Ovary (tissue), 9 donors: ENCODE data around the gene TSTD2. TPM values are rescaled to one million over a fixed set of nuclear protein-coding genes. Genes with fewer than 3 reads are reported as not detected.

ENCODE experiments used
- DNase-seq, 5 donors: peaks; one replicate each; pipeline ENCODE4 v3.0.0-alpha.2; 2019 to 2020
- H3K27ac ChIP-seq, 2 donors: fragments of 200-600 bp; one replicate each; pipeline versions ENCODE4 v1.5.1 to v1.8.0; 2019 to 2022
- H3K27me3 ChIP-seq: fragments of 200-600 bp; one replicate; pipeline ENCODE4 v1.8.0; 2022
- H3K36me3 ChIP-seq: fragments of 200-600 bp; sonication (generic); one replicate; pipeline ENCODE4 v1.5.1; 2019
- H3K4me1 ChIP-seq: one replicate; pipeline ENCODE4 v1.8.1; 2013; ENCODE audit warnings: mild to moderate bottlenecking, moderate library complexity; ENCODE audit not compliant: insufficient read depth
- H3K4me3 ChIP-seq: fragments of 200-600 bp; sonication (generic); one replicate; pipeline ENCODE4 v1.5.1; 2017
- H3K9me3 ChIP-seq, 2 donors: fragments of 200-600 bp in 1 of 2; sonication (generic) in 1 of 2; one replicate each; pipeline versions ENCODE4 v1.5.1 to v1.8.1; 2013 to 2019; ENCODE audit warnings: mild to moderate bottlenecking in 1 of 2, moderate library complexity in 1 of 2
- EP300 ChIP-seq: sonication (generic); formaldehyde crosslinking; IDR thresholded peaks from one replicate; pipeline ENCODE4 v1.6.1; 2017; ENCODE audit warnings: antibody characterized with exemption
- POLR2A ChIP-seq: fragments of 450-650 bp; IDR thresholded peaks from one replicate; pipeline ENCODE4 v1.6.1; 2017; ENCODE audit warnings: antibody characterized with exemption, mild to moderate bottlenecking, moderate library complexity
- WGBS, 3 donors: extraction: QIAGEN DNeasy Blood & Tissue Kit in 1 of 3; methylation state at CpG; one replicate each; pipeline versions ENCODE4 v1.1.5 to v1.1.7; 2013 to 2017; 5-methylcytosine and 5-hydroxymethylcytosine counted together
- intact Hi-C, 4 donors: fragments of 100-400 bp; cut with DNase I; formaldehyde crosslinking; loops; one replicate each; pipeline versions ENCODE4 v1.11.0 to v1.15.1; 2022 to 2023
- polyA plus RNA-seq, 2 donors: library from polyadenylated mRNA; stranded (reverse); fragments of 200-250 nt in 1 of 2; fragments of 350-450 nt in 1 of 2; fragmentation: Illumina TruSeq in 1 of 2; extraction: RNeasy Lipid Tissue Mini Kit (QIAGEN cat#74804) in 1 of 2; gene quantifications; one replicate each; pipeline ENCODE4 v1.2.3, GENCODE V29; 2013 to 2014
- total RNA-seq, 7 donors: library from RNA; depleted of rRNA in 2 of 7; stranded (reverse); fragments of >200 nt in 2 of 7; fragmentation: NEBNext Ultra II Directional in 3 of 7; extraction: Animal tissue kit (Norgen Biotek cat#: 25700) in 3 of 7; gene quantifications; one replicate each; pipeline versions ENCODE4 v1.1.0 to v1.2.4, GENCODE V29; 2016 to 2023
- TF ChIP-seq, protein P1 (sequence below), 3 donors: fragments of 450-650 bp in 2 of 3; fragments of 200-600 bp in 1 of 3; IDR thresholded peaks; one replicate each; pipeline versions ENCODE4 v1.5.1 to v1.8.0; 2016 to 2022; ENCODE audit warnings: antibody characterized with exemption in 3 of 3, mild to moderate bottlenecking in 1 of 3
- donor health status: DM: no; HTN: no; CAD: no; lungs with moderate emphysema.
- donor health status: DM: no; HTN: no; CAD: no.
- donor health status: Bipolar disorder and iron deficiency.
- donor health status: DM: yes; HTN: yes; CAD: no.
- donor health status: DM: no; HTN: no; CAD: no.
- donor health status: DM: yes; HTN: yes; CAD: no.

The TSTD2 gene
- total and polyA plus RNA-seq, 9 donors: 11.4 to 32.2 (median 18.9) TPM

DNA sequence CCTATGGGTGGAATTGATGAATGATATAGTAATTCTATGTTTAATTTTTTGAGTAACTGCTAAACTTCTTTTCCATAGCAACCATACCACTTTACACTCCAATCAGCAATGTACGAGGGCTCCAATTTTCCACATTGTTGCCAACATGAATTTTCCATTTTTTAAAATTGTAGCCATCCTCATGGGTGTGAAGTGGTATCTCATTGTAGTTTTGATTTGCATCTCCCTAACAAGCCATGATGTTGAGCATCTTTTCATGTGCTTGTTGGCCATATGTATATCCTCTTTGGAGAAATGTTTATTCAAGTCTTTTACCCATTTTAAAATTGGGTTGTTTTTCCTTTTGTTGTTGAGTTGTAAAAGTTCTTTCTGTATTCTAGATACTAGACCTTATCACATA, 82.8 kb downstream of the TSTD2 start:
- no peak for TF ChIP-seq POLR2A
- no peak for TF ChIP-seq EP300
- TF ChIP-seq, protein P1, sequence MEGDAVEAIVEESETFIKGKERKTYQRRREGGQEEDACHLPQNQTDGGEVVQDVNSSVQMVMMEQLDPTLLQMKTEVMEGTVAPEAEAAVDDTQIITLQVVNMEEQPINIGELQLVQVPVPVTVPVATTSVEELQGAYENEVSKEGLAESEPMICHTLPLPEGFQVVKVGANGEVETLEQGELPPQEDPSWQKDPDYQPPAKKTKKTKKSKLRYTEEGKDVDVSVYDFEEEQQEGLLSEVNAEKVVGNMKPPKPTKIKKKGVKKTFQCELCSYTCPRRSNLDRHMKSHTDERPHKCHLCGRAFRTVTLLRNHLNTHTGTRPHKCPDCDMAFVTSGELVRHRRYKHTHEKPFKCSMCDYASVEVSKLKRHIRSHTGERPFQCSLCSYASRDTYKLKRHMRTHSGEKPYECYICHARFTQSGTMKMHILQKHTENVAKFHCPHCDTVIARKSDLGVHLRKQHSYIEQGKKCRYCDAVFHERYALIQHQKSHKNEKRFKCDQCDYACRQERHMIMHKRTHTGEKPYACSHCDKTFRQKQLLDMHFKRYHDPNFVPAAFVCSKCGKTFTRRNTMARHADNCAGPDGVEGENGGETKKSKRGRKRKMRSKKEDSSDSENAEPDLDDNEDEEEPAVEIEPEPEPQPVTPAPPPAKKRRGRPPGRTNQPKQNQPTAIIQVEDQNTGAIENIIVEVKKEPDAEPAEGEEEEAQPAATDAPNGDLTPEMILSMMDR (IDR thresholded peaks at IDR 0.05): no peak
- DNase-seq: no peak

More for the DNA sequence above, 82.8 kb downstream of the TSTD2 start:
- peaks cover 10% of the 10 kb centered on the region for H3K4me1 ChIP-seq
- H3K9me3 ChIP-seq: no peaks in the 10 kb centered on the region
- no peaks in the 10 kb centered on the region for H3K27me3 ChIP-seq
- no peak overlapping the region for H3K27ac ChIP-seq
- H3K36me3 ChIP-seq: no peaks in the 10 kb centered on the region
- intact Hi-C loops: no loop called here
- H3K4me3 ChIP-seq: no peak overlapping the region
- 86 to 95% (median 95%) methylated on average over 1 of the region's 1 CpG for WGBS, 3 donors

Other genes with a start within 250 kb of the TSTD2 start
- gene TDRD7, start 221.3 kb downstream of the TSTD2 start, total RNA-seq: 10 to 100 TPM in 3 of 7 donors, 1 to 10 TPM in 4; 9.0 to 13.0 (median 9.8) TPM
- gene TDRD7, start 221.3 kb downstream of the TSTD2 start, polyA plus RNA-seq: 10 to 100 TPM in 1 of 2 donors, 1 to 10 TPM in 1; 7.4 to 15.6 TPM
- 10 to 100 TPM; 37.1 to 76.9 (median 64.0) TPM for gene TMOD1, start 131.7 kb downstream of the TSTD2 start, total RNA-seq
- gene TMOD1, start 131.7 kb downstream of the TSTD2 start, polyA plus RNA-seq: 10 to 100 TPM; 56.8 to 77.2 TPM
- 10 to 100 TPM; 15.2 to 32.0 (median 23.2) TPM for gene NCBP1, start 453 bp upstream of the TSTD2 start, total RNA-seq
- 10 to 100 TPM in 1 of 2 donors, 1 to 10 TPM in 1; 8.6 to 18.3 TPM for gene NCBP1, start 453 bp upstream of the TSTD2 start, polyA plus RNA-seq
- gene XPA, start 64.0 kb upstream of the TSTD2 start, total RNA-seq: 10 to 100 TPM; 13.7 to 23.6 (median 16.7) TPM
- gene XPA, start 64.0 kb upstream of the TSTD2 start, polyA plus RNA-seq: 10 to 100 TPM; 16.0 to 20.4 TPM
- not detected for gene FOXE1, start 219.9 kb upstream of the TSTD2 start, total RNA-seq
- gene FOXE1, start 219.9 kb upstream of the TSTD2 start, polyA plus RNA-seq: not detected